Measurements from ENCODE around the gene CFP. TPM values are rescaled to one million over a fixed set of nuclear protein-coding genes. Genes with fewer than 3 reads are reported as not detected.

The CFP gene
- total RNA-seq, 1 experiment from 2014 or later: 2.0 TPM

GRCh38 chrX:47618923-47619485 is 10.7 kb downstream of the CFP start:
- TF ChIP-seq PRDM15 (CRISPR knock-in tag; IDR thresholded peaks at IDR 0.05) (no peak), JAZF1 (CRISPR knock-in tag; IDR thresholded peaks at IDR 0.05) (no peak), CDX4 (CRISPR knock-in tag; IDR thresholded peaks at IDR 0.05; ENCODE audit: borderline replicate concordance) (no peak), CBFB (CRISPR knock-in tag; IDR thresholded peaks at IDR 0.05; ENCODE audit: low read depth) (no peak), GABPB1 (CRISPR knock-in tag; IDR thresholded peaks at IDR 0.05) (no peak), TP53 (CRISPR knock-in tag; IDR thresholded peaks at IDR 0.05) (no peak), ZNF671 (CRISPR knock-in tag; IDR thresholded peaks at IDR 0.05) (no peak), ZBTB43 (CRISPR knock-in tag; IDR thresholded peaks at IDR 0.05) (no peak), ERG (CRISPR knock-in tag; IDR thresholded peaks at IDR 0.05) (no peak), JUN (CRISPR knock-in tag; IDR thresholded peaks at IDR 0.05) (no peak), NR3C1 (CRISPR knock-in tag; conservative IDR thresholded peaks at IDR 0.05; ENCODE audit: low read depth) (no peak)
- peaks cover 17% of the 10 kb centered on the region for H3K4me1 Mint-ChIP-seq
- no peak overlapping the region for H3K27ac Mint-ChIP-seq
- peak overlapping the region; percentile 56 for H3K4me3 Mint-ChIP-seq
- ATAC-seq: no peak
- peaks cover 36% of the 10 kb centered on the region for H3K27me3 Mint-ChIP-seq (ENCODE audit: low read depth)
- CTCF ChIA-PET: interaction anchor here (0.6 kb wide), 1 partner anchor 57 kb away, joined by 3 read pairs; no protein-coding TSS in a partner anchor
- H3K9me3 Mint-ChIP-seq: no peaks in the 10 kb centered on the region
- no peaks in the 10 kb centered on the region for H3K36me3 Mint-ChIP-seq
- POLR2A ChIA-PET: no interaction called here
- DNase-seq (ENCODE audit: low spot score): no peak

- CTCF ChIA-PET: interaction anchor here (0.8 to 1.2 kb wide), 2 partner anchors 30 to 46 kb away, joined by 3 to 4 read pairs; no protein-coding TSS in a partner anchor
- H3K9me3 Mint-ChIP-seq: peaks cover 5% of the 10 kb centered on the region
- H3K4me1 Mint-ChIP-seq: peaks cover 5% of the 10 kb centered on the region
- TF ChIP-seq FOXJ3 (CRISPR knock-in tag; IDR thresholded peaks at IDR 0.05; ENCODE audit: borderline replicate concordance) (no peak), TEAD4 (CRISPR knock-in tag; IDR thresholded peaks at IDR 0.05) (no peak), SP1 (CRISPR knock-in tag; conservative IDR thresholded peaks at IDR 0.05) (no peak), GRHL2 (CRISPR knock-in tag; IDR thresholded peaks at IDR 0.05; ENCODE audit: insufficient replicate concordance, severe bottlenecking) (no peak), NR1H2 (CRISPR knock-in tag; IDR thresholded peaks at IDR 0.05) (no peak), SOX15 (CRISPR knock-in tag; IDR thresholded peaks at IDR 0.05) (no peak), ZNF232 (CRISPR knock-in tag; IDR thresholded peaks at IDR 0.05) (no peak), IRF2 (CRISPR knock-in tag; IDR thresholded peaks at IDR 0.05; ENCODE audit: borderline replicate concordance, low read depth) (no peak), ZBTB43 (CRISPR knock-in tag; IDR thresholded peaks at IDR 0.05) (no peak), JAZF1 (CRISPR knock-in tag; IDR thresholded peaks at IDR 0.05) (no peak), ZNF423 (CRISPR knock-in tag; IDR thresholded peaks at IDR 0.05) (no peak), CTCF (IDR thresholded peaks at IDR 0.05) (no peak), ZMAT4 (CRISPR knock-in tag; IDR thresholded peaks at IDR 0.05) (no peak), NFYB (CRISPR knock-in tag; conservative IDR thresholded peaks at IDR 0.05; ENCODE audit: low read depth) (no peak), ZNF138 (CRISPR knock-in tag; conservative IDR thresholded peaks at IDR 0.05) (no peak), MAX (CRISPR knock-in tag; IDR thresholded peaks at IDR 0.05) (no peak)
- no peak for ATAC-seq
- POLR2A ChIA-PET: no interaction called here
- no peak for DNase-seq (ENCODE audit: low spot score)
- H3K27me3 Mint-ChIP-seq (ENCODE audit: low read depth): peaks cover 17% of the 10 kb centered on the region
- H3K27ac Mint-ChIP-seq: no peak overlapping the region
- H3K4me3 Mint-ChIP-seq: no peak overlapping the region
- H3K36me3 Mint-ChIP-seq: peaks cover 4% of the 10 kb centered on the region; the same call in 1 of the 2 replicates
These were observed 15.1 kb downstream of the CFP start for GRCh38 chrX:47614618-47615017.

Data from WTC11 (cell line).